Activated T-cell treated with anti-CD3 and anti-CD28 coated beads, Interleukin-2, amount 50 U/mL, for 24 hours (primary cell): ENCODE measurements around the gene SH2D5.
A peak's percentile ranks its signal among the peaks of the same experiment; 100 is the strongest.
"Not testable (repeated sequence)": the region's sequence is repeated elsewhere in the genome, so short reads cannot be mapped to it uniquely, and the experiment has no call there.

Experiments
- DNase-seq: peaks from one replicate; pipeline ENCODE4 v3.0.0-alpha.2; 2020
- H3K27ac Mint-ChIP-seq: 2 replicates; pipeline ENCODE4 v1.8.0; 2020; ENCODE audit warnings: mild to moderate bottlenecking, mixed read lengths
- H3K27me3 Mint-ChIP-seq: 2 replicates; pipeline ENCODE4 v1.8.0; 2020; ENCODE audit warnings: mixed read lengths
- H3K36me3 Mint-ChIP-seq: 2 replicates; pipeline ENCODE4 v1.8.0; 2020; ENCODE audit warnings: low read depth, mixed read lengths
- H3K4me1 Mint-ChIP-seq: 2 replicates; pipeline ENCODE4 v1.8.0; 2020; ENCODE audit warnings: low read depth, mixed read lengths
- H3K4me3 Mint-ChIP-seq: 2 replicates; pipeline ENCODE4 v1.8.0; 2020; ENCODE audit warnings: mild to moderate bottlenecking, moderate library complexity, mixed read lengths
- H3K9me3 Mint-ChIP-seq: 2 replicates; pipeline ENCODE4 v1.8.0; 2020; ENCODE audit warnings: mixed read lengths

Gene SH2D5

GRCh38 chr1:20723537-20724363 lies 8.8 kb downstream of the SH2D5 start:
- Mint-ChIP-seq H3K27me3 (peaks cover 21% of the 10 kb centered on the region), H3K4me1 (peaks cover 1% of the 10 kb centered on the region), H3K9me3 (no peaks in the 10 kb centered on the region), H3K36me3 (no peaks in the 10 kb centered on the region), H3K4me3 (no peak overlapping the region), H3K27ac (no peak overlapping the region)
- peak; percentile 22 for DNase-seq

DNA sequence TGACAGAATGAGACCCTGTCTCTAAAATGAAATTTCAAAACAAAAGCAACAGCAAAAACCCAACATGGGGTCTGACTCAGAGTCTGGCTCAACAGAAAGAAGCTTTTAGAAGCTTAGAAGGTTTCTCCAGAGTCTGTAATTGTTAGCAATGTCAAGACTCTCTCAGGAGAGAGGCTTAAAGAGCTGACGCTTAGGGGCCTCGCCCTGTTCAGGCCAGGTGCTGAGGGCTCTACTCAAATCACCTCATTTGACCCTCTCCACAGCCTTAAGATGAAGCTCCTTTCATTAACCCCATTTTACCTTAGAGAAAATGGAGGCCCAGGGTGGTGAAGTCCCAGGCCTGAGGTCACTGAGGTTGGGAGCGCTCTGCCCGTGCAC lies 9.4 kb downstream of the SH2D5 start:
- peaks cover 22% of the 10 kb centered on the region for H3K27me3 Mint-ChIP-seq
- no peaks in the 10 kb centered on the region for H3K36me3 Mint-ChIP-seq

DNA sequence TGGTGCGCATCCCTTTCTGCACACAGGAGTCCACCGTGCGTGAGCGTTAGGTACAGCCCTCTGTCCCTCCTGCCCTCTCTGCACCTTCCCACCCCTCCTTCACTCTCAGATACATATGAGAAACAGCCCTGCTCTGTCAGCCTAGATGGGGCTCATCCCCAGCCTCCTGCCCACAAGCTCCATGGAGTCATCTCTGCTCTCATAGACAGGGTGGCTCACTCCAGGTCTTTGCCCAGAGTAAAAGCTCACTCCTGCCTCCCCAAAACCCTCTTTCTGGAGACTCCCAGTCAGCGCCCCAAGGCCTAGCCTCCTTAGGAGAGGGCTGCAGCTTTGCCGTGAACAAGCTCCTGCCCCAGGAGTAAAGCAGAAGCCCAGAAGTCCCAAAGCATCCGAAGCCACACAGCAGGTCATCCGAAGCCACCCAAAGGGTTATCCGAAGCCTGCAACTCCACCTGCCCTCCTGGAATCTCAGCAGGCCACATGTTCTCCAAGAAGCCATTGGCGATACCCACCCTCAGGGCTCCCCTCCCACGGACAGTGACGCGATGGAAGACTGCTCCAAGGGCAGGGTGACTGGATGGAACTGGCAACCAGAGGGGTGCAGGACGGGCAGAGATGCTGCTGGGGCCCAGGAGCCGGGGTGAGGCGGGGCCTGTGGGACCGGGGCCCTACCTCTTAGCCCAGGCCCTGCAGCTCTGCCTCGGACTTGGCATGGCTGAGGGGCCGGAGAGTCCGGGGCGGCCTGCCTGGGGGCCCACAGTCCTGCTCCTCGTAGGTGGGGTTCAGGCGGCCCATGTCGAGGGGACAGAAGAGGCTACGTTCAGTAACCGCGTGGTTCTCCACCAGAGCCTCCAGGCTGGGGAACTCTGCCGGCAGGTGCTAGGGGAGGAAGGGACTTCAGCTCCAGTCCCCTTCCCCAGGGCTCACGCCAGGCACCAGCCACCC lies 11.1 kb downstream of the SH2D5 start:
- Mint-ChIP-seq H3K9me3 (no peaks in the 10 kb centered on the region), H3K27ac (no peak overlapping the region), H3K36me3 (no peaks in the 10 kb centered on the region)

More for the DNA sequence above, 9.4 kb downstream of the SH2D5 start:
- Mint-ChIP-seq H3K9me3 (no peaks in the 10 kb centered on the region), H3K4me1 (peaks cover 2% of the 10 kb centered on the region), H3K27ac (no peak overlapping the region), H3K4me3 (no peak overlapping the region)
- no peak for DNase-seq

DNA sequence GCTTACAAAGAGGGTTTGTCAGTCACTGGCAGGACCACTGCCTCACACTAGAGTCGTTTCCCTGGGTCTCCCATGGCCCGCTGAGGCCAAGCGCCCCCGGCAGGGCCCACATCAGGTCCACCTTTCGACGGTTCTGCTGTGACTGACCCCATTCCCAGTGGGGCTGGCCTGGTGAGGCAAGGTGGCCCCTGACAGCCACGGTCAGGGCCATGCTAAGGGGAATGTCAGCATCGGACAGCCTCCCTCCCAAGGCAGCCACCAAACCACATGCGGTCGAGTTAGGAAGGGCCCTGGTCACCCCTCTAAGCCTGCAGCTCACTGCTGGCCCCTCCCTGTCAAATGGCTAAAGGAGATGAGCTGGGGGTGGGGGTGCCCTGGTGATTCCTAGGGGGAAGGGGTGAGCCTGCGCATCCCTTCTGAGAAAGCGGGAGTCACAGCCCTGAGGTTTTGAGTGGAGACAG lies 11.8 kb downstream of the SH2D5 start:
- Mint-ChIP-seq H3K27ac (no peak overlapping the region), H3K4me1 (peaks cover 12% of the 10 kb centered on the region), H3K27me3 (peaks cover 38% of the 10 kb centered on the region), H3K4me3 (no peak overlapping the region), H3K9me3 (no peaks in the 10 kb centered on the region), H3K36me3 (no peaks in the 10 kb centered on the region)
- no peak for DNase-seq

More for the DNA sequence above, 11.1 kb downstream of the SH2D5 start:
- peak; percentile 29 for DNase-seq
- Mint-ChIP-seq H3K27me3 (peaks cover 30% of the 10 kb centered on the region), H3K4me3 (no peak overlapping the region), H3K4me1 (peaks cover 10% of the 10 kb centered on the region)

DNA sequence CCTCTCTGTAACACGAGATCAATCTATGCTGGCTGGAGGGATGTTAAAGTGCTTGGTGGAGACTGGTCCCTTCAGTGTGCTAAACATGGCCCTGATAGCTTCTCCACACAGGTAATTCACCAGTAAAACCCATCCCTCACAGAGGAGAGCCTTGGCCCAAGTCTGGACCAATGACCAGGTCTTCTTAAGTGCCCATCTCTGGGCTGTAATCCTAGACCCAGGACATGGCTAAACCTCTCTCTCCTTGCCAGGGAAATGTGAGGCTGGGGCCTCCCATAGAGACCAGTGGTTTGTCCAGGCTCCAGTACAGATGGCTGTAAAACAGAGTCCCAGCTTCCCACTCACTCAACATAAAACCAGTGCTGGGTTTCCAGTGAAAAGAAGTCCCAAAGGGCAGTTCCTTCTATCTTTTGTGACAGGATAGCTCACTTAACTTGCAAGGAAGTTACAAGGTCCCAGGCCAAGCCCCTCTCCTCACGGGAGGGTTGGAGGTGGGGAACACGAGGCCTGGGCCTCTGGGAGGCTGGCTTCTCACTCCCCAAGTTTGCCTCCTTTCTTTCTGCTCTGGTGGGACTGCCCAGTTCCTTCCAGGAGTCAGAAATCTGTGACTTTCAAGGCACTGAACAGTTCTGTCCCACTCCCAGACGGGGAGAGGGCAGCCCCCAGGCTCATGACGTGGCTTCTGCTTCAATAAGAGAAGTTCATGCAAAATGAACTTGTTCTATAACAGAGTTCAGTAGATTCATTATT lies 12.5 kb downstream of the SH2D5 start:
- DNase-seq: peak; percentile 28
- Mint-ChIP-seq H3K4me3 (no peak overlapping the region), H3K36me3 (no peaks in the 10 kb centered on the region), H3K4me1 (peaks cover 12% of the 10 kb centered on the region), H3K27ac (no peak overlapping the region), H3K27me3 (peaks cover 44% of the 10 kb centered on the region), H3K9me3 (no peaks in the 10 kb centered on the region)

GRCh38 chr1:20719261-20719660 lies 13.2 kb downstream of the SH2D5 start:
- H3K27me3 Mint-ChIP-seq: peaks cover 47% of the 10 kb centered on the region
- peak; percentile 18 for DNase-seq
- no peaks in the 10 kb centered on the region for H3K36me3 Mint-ChIP-seq
- H3K27ac Mint-ChIP-seq: no peak overlapping the region
- no peak overlapping the region for H3K4me3 Mint-ChIP-seq
- no peaks in the 10 kb centered on the region for H3K9me3 Mint-ChIP-seq
- peaks cover 12% of the 10 kb centered on the region for H3K4me1 Mint-ChIP-seq

- H3K36me3 Mint-ChIP-seq, H3K9me3 Mint-ChIP-seq, H3K27ac Mint-ChIP-seq: not testable (repeated sequence)
- H3K4me1 Mint-ChIP-seq: peaks cover 12% of the 10 kb centered on the region
- peak; percentile 27 for DNase-seq
- peaks cover 51% of the 10 kb centered on the region for H3K27me3 Mint-ChIP-seq
- peak overlapping the region; percentile 38 for H3K4me3 Mint-ChIP-seq
Observed at GRCh38 chr1:20718343-20718882, 14.1 kb downstream of the SH2D5 start.

DNA sequence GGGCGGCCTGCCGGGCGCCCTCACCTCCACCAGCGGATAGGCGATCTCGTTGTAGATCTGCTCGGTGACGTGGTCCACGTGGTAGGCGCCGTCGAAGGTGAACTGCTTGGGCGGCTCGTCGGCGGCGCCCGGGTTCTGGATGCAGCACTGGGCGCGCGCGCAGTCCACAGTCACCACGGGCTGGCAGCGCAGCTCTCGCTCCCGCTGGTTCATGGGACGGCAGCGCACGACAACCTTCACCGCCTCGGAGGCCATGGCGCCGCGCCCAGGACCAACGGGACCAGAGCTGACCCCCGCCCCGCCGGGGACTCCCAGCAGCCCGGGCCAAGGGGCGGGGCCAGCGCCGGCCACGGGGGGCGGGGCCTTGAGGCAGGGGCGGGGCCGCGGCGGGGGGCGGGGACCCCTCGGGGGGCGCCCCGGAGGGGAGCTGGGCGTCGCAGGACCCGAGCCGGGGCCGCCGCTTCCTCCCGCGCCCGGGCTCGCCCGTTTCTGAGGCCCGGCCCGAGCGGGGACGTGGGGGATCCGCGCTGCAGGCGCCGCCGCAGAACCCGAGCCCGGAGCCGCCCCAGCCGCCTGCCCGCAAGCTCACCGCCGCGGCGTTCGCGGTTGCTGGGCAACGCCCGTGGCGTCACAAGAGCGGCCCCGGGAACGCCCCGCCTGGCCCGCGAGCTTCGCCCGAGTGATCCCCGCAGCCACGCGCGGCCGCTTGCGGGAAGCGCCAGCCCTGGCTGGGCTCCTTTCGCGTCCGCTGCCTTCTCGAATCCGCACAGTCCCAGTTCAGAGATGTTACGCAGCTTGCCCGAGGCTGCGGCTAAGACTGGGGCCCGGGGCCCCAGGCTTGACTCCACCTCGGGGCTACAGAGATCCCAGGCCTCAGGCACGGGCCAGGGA lies 14.8 kb downstream of the SH2D5 start, which contains the start of gene KIF17:
Gene KIF17 (minus strand): TSS at position 556 of the 891 bp plus-strand sequence. CDS start 301 bp downstream, at position 255.
- Mint-ChIP-seq H3K4me1 (peaks cover 12% of the 10 kb centered on the region), H3K9me3 (no peaks in the 10 kb centered on the region), H3K36me3 (no peaks in the 10 kb centered on the region), H3K27ac (no peak within 1 kb of the TSS), H3K4me3 (peak within 1 kb of the TSS; percentile 38), H3K27me3 (peaks cover 53% of the 10 kb centered on the region)
- DNase-seq: peak; percentile 80

- H3K9me3 Mint-ChIP-seq: no peaks in the 10 kb centered on the region
- H3K4me3 Mint-ChIP-seq: no peak overlapping the region
- H3K36me3 Mint-ChIP-seq: no peaks in the 10 kb centered on the region
- H3K27me3 Mint-ChIP-seq: peaks cover 53% of the 10 kb centered on the region
- H3K4me1 Mint-ChIP-seq: peaks cover 12% of the 10 kb centered on the region
- H3K27ac Mint-ChIP-seq: no peak overlapping the region
- no peak for DNase-seq
Observed at GRCh38 chr1:20716232-20716631, 16.3 kb downstream of the SH2D5 start.

GRCh38 chr1:20715406-20715805 lies 17.1 kb downstream of the SH2D5 start:
- no peak overlapping the region for H3K4me3 Mint-ChIP-seq
- H3K9me3 Mint-ChIP-seq: no peaks in the 10 kb centered on the region
- H3K4me1 Mint-ChIP-seq: peaks cover 12% of the 10 kb centered on the region
- no peak overlapping the region for H3K27ac Mint-ChIP-seq
- no peak for DNase-seq
- H3K27me3 Mint-ChIP-seq: peaks cover 53% of the 10 kb centered on the region
- no peaks in the 10 kb centered on the region for H3K36me3 Mint-ChIP-seq

DNA sequence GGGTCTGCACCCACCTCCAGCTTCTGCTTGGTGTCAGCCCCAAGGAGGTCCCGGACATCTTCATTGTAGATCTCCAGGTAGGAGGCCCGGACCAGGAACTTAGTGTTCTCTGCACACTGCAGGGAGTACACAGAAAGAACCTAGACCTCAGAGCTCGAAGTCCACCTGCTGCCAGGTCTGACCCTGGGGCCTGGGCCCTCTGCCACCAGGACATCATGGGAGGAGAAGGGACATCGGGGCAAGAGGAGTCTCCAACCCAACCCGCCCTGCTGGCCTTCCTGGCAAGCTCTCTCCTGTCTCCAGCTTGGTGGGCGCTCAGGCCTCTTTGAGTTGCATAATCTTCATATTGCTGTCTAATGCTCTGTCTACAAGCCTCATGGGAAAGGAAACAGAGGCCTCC lies 19.1 kb downstream of the SH2D5 start:
- H3K4me3 Mint-ChIP-seq: no peak overlapping the region
- H3K36me3 Mint-ChIP-seq: no peaks in the 10 kb centered on the region
- no peak overlapping the region for H3K27ac Mint-ChIP-seq
- DNase-seq: no peak
- H3K9me3 Mint-ChIP-seq: no peaks in the 10 kb centered on the region
- peaks cover 10% of the 10 kb centered on the region for H3K4me1 Mint-ChIP-seq
- H3K27me3 Mint-ChIP-seq: peaks cover 38% of the 10 kb centered on the region

- DNase-seq: no peak
- Mint-ChIP-seq H3K27me3 (peaks cover 34% of the 10 kb centered on the region), H3K36me3 (no peaks in the 10 kb centered on the region), H3K9me3 (no peaks in the 10 kb centered on the region), H3K4me3 (no peak overlapping the region), H3K27ac (no peak overlapping the region), H3K4me1 (peaks cover 9% of the 10 kb centered on the region)
Observed at GRCh38 chr1:20712215-20712577, 20.3 kb downstream of the SH2D5 start.
